Heart right ventricle (tissue), 16 donors: ENCODE data around the gene ASPSCR1. TPM values are rescaled to one million over a fixed set of nuclear protein-coding genes. Genes with fewer than 3 reads are reported as not detected.

ENCODE experiments used
- ATAC-seq, 8 donors: fragments of 200-7000 bp; cut with Tn5 transposase; one replicate each; pipeline ENCODE4 v1.9.1; 2020; ENCODE audit warnings: mild to moderate bottlenecking in 8 of 8, moderate library complexity in 8 of 8, moderate number of reproducible peaks in 1 of 8
- DNase-seq, 2 donors: peaks; one replicate each; pipeline ENCODE4 v3.0.0-alpha.2; 2020
- H3K27ac ChIP-seq, 10 donors: fragments of 200-600 bp; sonication (generic) in 2 of 10; one replicate each; pipeline versions ENCODE4 v1.5.0 to v1.8.0; 2020 to 2022; ENCODE audit warnings: mild to moderate bottlenecking in 3 of 10
- H3K27me3 ChIP-seq, 7 donors: fragments of 200-600 bp; one replicate each; pipeline ENCODE4 v1.8.0; 2021 to 2022; ENCODE audit warnings: mild to moderate bottlenecking in 2 of 7
- H3K36me3 ChIP-seq, 9 donors: fragments of 200-600 bp; sonication (generic) in 1 of 9; one replicate each; pipeline versions ENCODE4 v1.5.0 to v1.8.0; 2020 to 2022; ENCODE audit warnings: mild to moderate bottlenecking in 2 of 9
- H3K4me1 ChIP-seq, 9 donors: fragments of 200-600 bp; sonication (generic) in 1 of 9; one replicate each; pipeline versions ENCODE4 v1.5.0 to v1.8.0; 2020 to 2022; ENCODE audit warnings: mild to moderate bottlenecking in 4 of 9
- H3K4me3 ChIP-seq, 10 donors: fragments of 200-600 bp; sonication (generic) in 2 of 10; one replicate each; pipeline versions ENCODE4 v1.5.0 to v1.8.0; 2020 to 2022; ENCODE audit warnings: mild to moderate bottlenecking in 7 of 10, moderate library complexity in 2 of 10
- H3K9me3 ChIP-seq, 11 donors: fragments of 200-600 bp in 10 of 11; sonication (generic) in 2 of 11; one replicate each; pipeline versions ENCODE4 v1.5.0 to v1.8.0; 2013 to 2022; ENCODE audit warnings: mild to moderate bottlenecking in 2 of 11, control low read depth in 1 of 11, moderate library complexity in 1 of 11
- WGBS, 2 donors: extraction: QIAGEN DNeasy Blood & Tissue Kit; methylation state at CpG; one replicate each; pipeline ENCODE4 v1.1.7; 2013; ENCODE audit warnings: inconsistent platforms in 1 of 2; 5-methylcytosine and 5-hydroxymethylcytosine counted together
- intact Hi-C, 10 donors: fragments of 100-400 bp; cut with DNase I; formaldehyde crosslinking; loops; one replicate each; pipeline versions ENCODE4 v1.11.1 to v1.14.2; 2022
- polyA plus RNA-seq, 2 donors: library from polyadenylated mRNA; stranded (reverse); fragments of 200-250 nt; gene quantifications; one replicate each; pipeline ENCODE4 v1.2.3, GENCODE V29; 2013
- total RNA-seq, 10 donors: library from RNA; stranded (reverse); fragmentation: NEBNext Ultra II Directional in 3 of 10; extraction: Animal tissue kit (Norgen Biotek cat#: 25700) in 3 of 10; gene quantifications; one replicate each; pipeline versions ENCODE4 v1.2.1 to v1.2.4, GENCODE V29; 2021 to 2023
- TF ChIP-seq, protein P1 (sequence below), 9 donors: fragments of 200-600 bp; sonication (generic) in 2 of 9; IDR thresholded peaks; one replicate each; pipeline versions ENCODE4 v1.5.0 to v1.8.0; 2021 to 2022; ENCODE audit warnings: antibody characterized with exemption in 9 of 9, mild to moderate bottlenecking in 5 of 9, moderate library complexity in 1 of 9
- donor health status: Arrhythmogenic right ventricular cardiomyopathy.
- donor health status: ischemic (EF 13 %, LVEDD 7.1; RV severe dilation, severe dysfunction).
- donor health status: healthy with polysubstance abuse.
- donor health status: DM: no; HTN: yes; CAD: no.
- donor health status: DM: no; HTN: no; CAD: no.
- donor health status: ischemic (EF 25% LVEDD 6.9; RV normal size, moderate dysfunction).
- donor health status: ischemic (EF 25% LVEDD 5.7; RV mildly dilated, moderate dysfunction).
- donor health status: healthy.
- donor health status: DM: yes; HTN: yes; CAD: no.
- donor health status: Ischemic cardiomyopathy.
- donor health status: ischemic (EF 35%, LVEDD 5.7; RV mildly dilated, moderate dysfunction).
- donor health status: nonischemic (EF 11% LVEDD 7.7; RV severe dilation, severe dysfunction).
- donor health status: DM: yes; HTN: yes; CAD: no.
- donor health status: PGD.
- donor health status: ischemic (EF 29% LVEDD 5.4; RV normal size, mild dysfunction).
- donor health status: nonischemic (EF 23%, LVEDD 6.1; RV moderate dilation, normal function).

Gene ASPSCR1
- total and polyA plus RNA-seq, 12 donors = 19.9 to 115 (median 25.1) TPM

- peak in 1 of 2 donors; percentile 13 for DNase-seq
- H3K27ac ChIP-seq = no peak overlapping the region
These were observed 21.4 kb downstream of the ASPSCR1 start for GRCh38 chr17:81998691-81999438.

GRCh38 chr17:81999587-81999975, 22.2 kb downstream of the ASPSCR1 start:
- H3K9me3 ChIP-seq = no peaks in the 10 kb centered on the region
- peaks cover 0 to 24% (median 0%) of the 10 kb centered on the region in 9 donors for H3K36me3 ChIP-seq
- 92 to 94% methylated on average over 11 to 12 of the region's 12 CpGs for WGBS, 2 donors
- intact Hi-C loops = no loop called here
- DNase-seq = no peak
- no peak for ATAC-seq
- H3K27ac ChIP-seq = no peak overlapping the region
- H3K4me3 ChIP-seq = no peak overlapping the region
- TF ChIP-seq, protein P1, sequence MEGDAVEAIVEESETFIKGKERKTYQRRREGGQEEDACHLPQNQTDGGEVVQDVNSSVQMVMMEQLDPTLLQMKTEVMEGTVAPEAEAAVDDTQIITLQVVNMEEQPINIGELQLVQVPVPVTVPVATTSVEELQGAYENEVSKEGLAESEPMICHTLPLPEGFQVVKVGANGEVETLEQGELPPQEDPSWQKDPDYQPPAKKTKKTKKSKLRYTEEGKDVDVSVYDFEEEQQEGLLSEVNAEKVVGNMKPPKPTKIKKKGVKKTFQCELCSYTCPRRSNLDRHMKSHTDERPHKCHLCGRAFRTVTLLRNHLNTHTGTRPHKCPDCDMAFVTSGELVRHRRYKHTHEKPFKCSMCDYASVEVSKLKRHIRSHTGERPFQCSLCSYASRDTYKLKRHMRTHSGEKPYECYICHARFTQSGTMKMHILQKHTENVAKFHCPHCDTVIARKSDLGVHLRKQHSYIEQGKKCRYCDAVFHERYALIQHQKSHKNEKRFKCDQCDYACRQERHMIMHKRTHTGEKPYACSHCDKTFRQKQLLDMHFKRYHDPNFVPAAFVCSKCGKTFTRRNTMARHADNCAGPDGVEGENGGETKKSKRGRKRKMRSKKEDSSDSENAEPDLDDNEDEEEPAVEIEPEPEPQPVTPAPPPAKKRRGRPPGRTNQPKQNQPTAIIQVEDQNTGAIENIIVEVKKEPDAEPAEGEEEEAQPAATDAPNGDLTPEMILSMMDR (IDR thresholded peaks at IDR 0.05) = no peak
- H3K27me3 ChIP-seq = no peaks in the 10 kb centered on the region
- H3K4me1 ChIP-seq = peaks cover 0 to 23% (median 17%) of the 10 kb centered on the region in 9 donors

More at GRCh38 chr17:81998691-81999438, 21.4 kb downstream of the ASPSCR1 start:
- TF ChIP-seq, protein P1 (IDR thresholded peaks at IDR 0.05) = no peak
- H3K27me3 ChIP-seq = no peaks in the 10 kb centered on the region
- peaks cover 0 to 22% (median 14%) of the 10 kb centered on the region in 9 donors for H3K4me1 ChIP-seq
- H3K9me3 ChIP-seq = no peaks in the 10 kb centered on the region
- peaks cover 0 to 27% (median 0%) of the 10 kb centered on the region in 9 donors for H3K36me3 ChIP-seq
- WGBS, 2 donors = 84 to 90% methylated on average over 14 of the region's 14 CpGs
- ATAC-seq = peak in 1 of 8 donors; percentile 23
- intact Hi-C loops = no loop called here
- H3K4me3 ChIP-seq = no peak overlapping the region

DNA sequence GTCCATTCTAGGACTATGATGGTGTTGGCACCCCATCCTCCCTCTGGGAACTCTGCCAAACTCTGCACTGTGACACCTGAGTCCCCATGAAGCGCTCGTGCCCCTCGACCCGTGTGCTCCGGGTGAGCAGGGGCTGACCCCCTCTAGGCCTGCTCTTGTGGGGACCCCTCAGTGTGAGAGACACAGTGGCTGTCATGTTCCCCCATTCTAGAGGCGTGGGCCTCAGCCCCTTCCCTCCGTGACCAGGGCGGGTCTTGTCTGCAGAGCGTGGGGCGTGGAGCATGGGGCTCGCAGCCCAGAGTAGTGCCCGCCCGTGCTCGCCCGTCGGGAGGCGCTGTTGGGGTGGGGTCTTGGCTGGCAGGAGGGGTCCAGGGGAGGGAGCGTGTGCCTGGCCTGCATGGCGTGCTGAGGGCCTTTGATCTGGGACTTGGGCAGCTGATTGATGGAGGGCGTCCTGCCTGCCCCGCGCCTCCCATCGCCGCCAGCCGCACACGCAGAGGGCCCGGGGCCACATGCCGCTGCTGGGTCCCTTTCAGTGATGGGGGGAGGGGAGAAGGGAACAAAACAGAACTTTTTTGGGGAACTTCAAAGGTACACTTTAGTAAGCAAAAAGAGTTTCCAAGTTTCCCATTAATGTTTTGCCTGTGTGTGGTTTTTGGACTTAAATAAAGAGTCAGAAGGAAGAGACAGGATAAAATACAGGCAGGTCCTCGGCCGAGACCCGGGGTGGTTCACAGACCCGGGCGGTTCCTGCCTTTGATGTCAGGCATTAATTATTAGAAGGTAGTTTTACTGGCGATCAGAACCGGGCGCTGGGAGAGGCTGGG, 22.8 kb downstream of the ASPSCR1 start:
- H3K4me3 ChIP-seq = no peak overlapping the region
- peak in 1 of 2 donors; percentile 9 for DNase-seq
- no peaks in the 10 kb centered on the region for H3K27me3 ChIP-seq
- H3K9me3 ChIP-seq = no peaks in the 10 kb centered on the region
- ATAC-seq = peak in 1 of 8 donors; percentile 10
- WGBS, 2 donors = 87 to 89% methylated on average over 36 of the region's 36 CpGs
- H3K4me1 ChIP-seq = peaks cover 0 to 23% (median 17%) of the 10 kb centered on the region in 9 donors
- no peak overlapping the region for H3K27ac ChIP-seq
- H3K36me3 ChIP-seq = peaks cover 0 to 20% (median 0%) of the 10 kb centered on the region in 9 donors
- intact Hi-C loops = no loop called here
- TF ChIP-seq, protein P1 (IDR thresholded peaks at IDR 0.05) = no peak

GRCh38 chr17:82000803-82001570, 23.6 kb downstream of the ASPSCR1 start:
- DNase-seq (no peak), ATAC-seq (no peak)
- H3K27ac ChIP-seq = no peak overlapping the region
- WGBS, 2 donors = 92 to 93% methylated on average over 24 to 32 of the region's 32 CpGs
- H3K36me3 ChIP-seq = peaks cover 0 to 12% (median 0%) of the 10 kb centered on the region in 9 donors
- H3K4me1 ChIP-seq = peaks cover 0 to 26% (median 20%) of the 10 kb centered on the region in 9 donors
- intact Hi-C loops = no loop called here
- no peak overlapping the region for H3K4me3 ChIP-seq
- H3K27me3 ChIP-seq = no peaks in the 10 kb centered on the region
- no peaks in the 10 kb centered on the region for H3K9me3 ChIP-seq
- TF ChIP-seq, protein P1 (IDR thresholded peaks at IDR 0.05) = no peak
